Hepatocyte (in vitro differentiated cells): ENCODE data around the gene NOPCHAP1. TPM values are rescaled to one million over a fixed set of nuclear protein-coding genes. Genes with fewer than 3 reads are reported as not detected.

Source experiments
- DNase-seq: peaks from one replicate; pipeline ENCODE4 v3.0.0-alpha.2; 2016; ENCODE audit warnings: low spot score
- H2AFZ ChIP-seq: fragments of 200-600 bp; sonication (generic); 2 replicates; pipeline ENCODE4 v1.6.0; 2016; ENCODE audit warnings: antibody characterized with exemption, mild to moderate bottlenecking
- H3K27ac ChIP-seq: fragments of 200-600 bp; sonication (generic); 2 replicates; pipeline ENCODE4 v1.5.1; 2016; ENCODE audit warnings: mild to moderate bottlenecking
- H3K27me3 ChIP-seq: fragments of 200-600 bp; sonication (generic); 2 replicates; pipeline ENCODE4 v1.6.1; 2016
- H3K36me3 ChIP-seq: fragments of 200-600 bp; sonication (generic); replicated peaks from 2 replicates; pipeline ENCODE4 v1.5.1; 2016; ENCODE audit warnings: low read depth; ENCODE audit not compliant: insufficient read depth
- H3K4me1 ChIP-seq: fragments of 200-600 bp; sonication (generic); 2 replicates; pipeline ENCODE4 v1.5.1; 2016; ENCODE audit warnings: mild to moderate bottlenecking, moderate library complexity; ENCODE audit not compliant: insufficient read depth
- H3K4me2 ChIP-seq: fragments of 200-600 bp; sonication (generic); 2 replicates; pipeline ENCODE4 v1.6.0; 2016
- H3K4me3 ChIP-seq: fragments of 200-600 bp; sonication (generic); 2 replicates; pipeline ENCODE4 v1.5.1; 2016; ENCODE audit warnings: mild to moderate bottlenecking
- H3K79me2 ChIP-seq: fragments of 200-600 bp; sonication (generic); 2 replicates; pipeline ENCODE4 v1.6.0; 2017; ENCODE audit warnings: mild to moderate bottlenecking
- H3K9me2 ChIP-seq: fragments of 200-600 bp; sonication (generic); replicated peaks from 2 replicates; pipeline ENCODE4 v1.6.0; 2017; ENCODE audit warnings: mild to moderate bottlenecking; ENCODE audit not compliant: insufficient read depth
- H3K9me3 ChIP-seq: fragments of 200-600 bp; sonication (generic); 2 replicates; pipeline ENCODE4 v1.5.1; 2016; ENCODE audit warnings: low read depth, mild to moderate bottlenecking
- H4K20me1 ChIP-seq: fragments of 200-600 bp; sonication (generic); 2 replicates; pipeline ENCODE4 v1.6.0; 2016; ENCODE audit warnings: mild to moderate bottlenecking; ENCODE audit not compliant: insufficient read depth, poor library complexity, severe bottlenecking
- EZH2 ChIP-seq: fragments of 200-600 bp; sonication (generic); IDR thresholded peaks from 2 replicates; pipeline ENCODE4 v1.6.1; 2016; ENCODE audit warnings: antibody characterized with exemption, mild to moderate bottlenecking, borderline replicate concordance
- EZH2phosphoT487 ChIP-seq: fragments of 200-600 bp; sonication (generic); IDR thresholded peaks from one replicate; pipeline ENCODE4 v1.6.1; 2018; ENCODE audit warnings: antibody characterized with exemption, mild to moderate bottlenecking, low read depth, moderate library complexity; ENCODE audit not compliant: unreplicated experiment, severe bottlenecking
- WGBS: methylation state at CpG from one replicate; pipeline ENCODE4 v1.1.6; 2016; ENCODE audit warnings: low lambda C conversion rate; ENCODE audit errors: missing lambda C conversion rate; 5-methylcytosine and 5-hydroxymethylcytosine counted together
- polyA plus RNA-seq: library from polyadenylated mRNA; unstranded; fragments of >200 nt; fragmentation: Nextera tagmentation; extraction: Ambion mirVana; gene quantifications from 2 replicates; pipeline ENCODE4 v1.2.1, GENCODE V29; 2016
- total RNA-seq: library from RNA; depleted of rRNA; stranded (reverse); fragments of >200 nt; gene quantifications from 2 replicates; pipeline ENCODE4 v1.2.3, GENCODE V29; 2014
- TF ChIP-seq, protein P1 (sequence below): fragments of 200-600 bp; sonication (generic); IDR thresholded peaks from 2 replicates; pipeline ENCODE4 v1.5.1; 2016; ENCODE audit warnings: antibody characterized with exemption, mild to moderate bottlenecking; ENCODE audit not compliant: poor library complexity

Gene NOPCHAP1
- total and polyA plus RNA-seq, 2 experiments from 2014 or later, result 2.4 to 16.2 TPM

DNA sequence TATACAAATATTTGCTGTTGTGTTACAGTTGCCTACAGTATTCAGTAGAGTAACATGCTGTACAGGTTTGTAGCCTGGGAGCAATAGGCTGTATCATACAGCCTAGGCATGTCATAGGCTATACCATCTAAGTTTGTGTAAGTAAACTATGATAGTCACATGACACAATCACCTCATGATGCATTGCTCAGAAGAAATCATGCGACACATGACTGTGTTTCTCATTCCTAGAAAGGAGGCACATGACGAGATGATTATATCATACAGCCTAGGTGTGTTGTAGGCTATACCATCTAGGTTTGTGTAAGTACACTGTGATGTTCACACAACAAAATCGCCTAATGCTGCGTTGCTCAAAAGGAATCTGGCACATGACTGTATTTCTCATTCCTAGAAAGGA is 31.9 kb downstream of the NOPCHAP1 start:
- H3K9me2 ChIP-seq, result no peaks in the 10 kb centered on the region
- H3K36me3 ChIP-seq, result no peaks in the 10 kb centered on the region
- no peak overlapping the region for H3K4me3 ChIP-seq
- no peak for DNase-seq
- no peak overlapping the region for H3K27ac ChIP-seq
- H3K27me3 ChIP-seq, result no peaks in the 10 kb centered on the region
- H3K79me2 ChIP-seq, result no peaks in the 10 kb centered on the region
- TF ChIP-seq, protein P1, sequence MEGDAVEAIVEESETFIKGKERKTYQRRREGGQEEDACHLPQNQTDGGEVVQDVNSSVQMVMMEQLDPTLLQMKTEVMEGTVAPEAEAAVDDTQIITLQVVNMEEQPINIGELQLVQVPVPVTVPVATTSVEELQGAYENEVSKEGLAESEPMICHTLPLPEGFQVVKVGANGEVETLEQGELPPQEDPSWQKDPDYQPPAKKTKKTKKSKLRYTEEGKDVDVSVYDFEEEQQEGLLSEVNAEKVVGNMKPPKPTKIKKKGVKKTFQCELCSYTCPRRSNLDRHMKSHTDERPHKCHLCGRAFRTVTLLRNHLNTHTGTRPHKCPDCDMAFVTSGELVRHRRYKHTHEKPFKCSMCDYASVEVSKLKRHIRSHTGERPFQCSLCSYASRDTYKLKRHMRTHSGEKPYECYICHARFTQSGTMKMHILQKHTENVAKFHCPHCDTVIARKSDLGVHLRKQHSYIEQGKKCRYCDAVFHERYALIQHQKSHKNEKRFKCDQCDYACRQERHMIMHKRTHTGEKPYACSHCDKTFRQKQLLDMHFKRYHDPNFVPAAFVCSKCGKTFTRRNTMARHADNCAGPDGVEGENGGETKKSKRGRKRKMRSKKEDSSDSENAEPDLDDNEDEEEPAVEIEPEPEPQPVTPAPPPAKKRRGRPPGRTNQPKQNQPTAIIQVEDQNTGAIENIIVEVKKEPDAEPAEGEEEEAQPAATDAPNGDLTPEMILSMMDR, result no peak
- TF ChIP-seq EZH2 (no peak), EZH2phosphoT487 (no peak)
- no peaks in the 10 kb centered on the region for H3K4me1 ChIP-seq
- H4K20me1 ChIP-seq, result no peaks in the 10 kb centered on the region
- no peak overlapping the region for H2AFZ ChIP-seq
- WGBS, result 91% methylated on average over 4 of the region's 4 CpGs
- H3K9me3 ChIP-seq, result no peaks in the 10 kb centered on the region
- H3K4me2 ChIP-seq, result no peak overlapping the region

DNA sequence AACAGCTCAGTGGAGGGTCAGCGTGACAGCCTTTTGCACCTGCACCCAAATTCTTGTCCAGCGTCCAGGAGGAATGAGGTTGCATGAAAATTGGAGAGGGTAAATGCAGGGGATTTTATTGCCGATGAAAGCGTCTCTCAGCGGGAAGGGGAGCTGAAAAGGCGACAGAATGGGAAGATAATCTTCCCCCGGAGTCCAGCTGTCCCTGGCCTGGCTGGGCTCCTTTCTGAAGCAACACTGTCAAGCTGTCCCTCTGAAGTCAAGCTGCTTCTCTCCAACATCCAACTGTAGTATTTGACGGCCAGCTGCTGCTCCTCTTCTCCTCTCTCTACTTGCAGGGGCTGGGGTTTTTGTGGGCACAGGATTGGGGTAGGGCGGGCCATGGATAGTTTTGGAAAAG is 32.7 kb downstream of the NOPCHAP1 start:
- TF ChIP-seq EZH2, result no peak
- TF ChIP-seq EZH2phosphoT487, result no peak
- 78% methylated on average over 9 of the region's 9 CpGs for WGBS
- H2AFZ ChIP-seq, result no peak overlapping the region

DNA sequence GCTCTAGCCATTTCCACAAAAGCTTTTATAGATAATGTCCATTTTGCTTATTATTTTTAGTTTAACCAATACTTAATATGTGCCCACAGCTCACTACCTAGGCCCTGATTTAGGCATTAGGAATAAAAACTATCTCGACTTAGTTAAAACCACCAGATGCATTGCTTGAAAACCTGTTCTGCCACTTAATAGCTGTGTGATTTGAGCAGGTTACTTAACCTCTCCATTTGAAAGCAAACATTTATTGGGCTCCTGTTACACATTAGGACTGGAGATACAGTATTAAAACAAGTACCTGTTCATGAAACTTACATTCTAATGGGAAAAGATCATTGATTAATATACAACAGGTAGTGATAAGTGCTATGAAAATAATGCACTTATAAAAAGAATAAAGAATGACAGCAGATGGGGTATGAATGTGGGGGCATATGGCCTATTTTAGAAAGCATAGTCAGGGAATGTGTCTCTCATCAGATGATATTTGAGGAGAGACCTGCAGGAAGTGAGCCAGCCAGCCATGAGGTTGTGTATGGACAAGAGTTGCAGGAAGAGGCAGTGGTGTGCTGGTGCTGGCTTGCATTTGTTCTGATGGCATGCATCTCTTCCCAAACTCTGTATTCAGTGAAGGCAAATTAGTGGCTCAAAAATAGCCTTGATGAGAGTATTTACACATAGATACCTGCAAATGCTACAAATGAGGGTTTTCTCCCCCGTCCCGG is 34.3 kb downstream of the NOPCHAP1 start:
- H3K4me1 ChIP-seq, result peaks cover 3% of the 10 kb centered on the region
- no peaks in the 10 kb centered on the region for H3K9me2 ChIP-seq
- no peaks in the 10 kb centered on the region for H4K20me1 ChIP-seq
- no peaks in the 10 kb centered on the region for H3K36me3 ChIP-seq
- no peak overlapping the region for H3K4me2 ChIP-seq
- no peaks in the 10 kb centered on the region for H3K27me3 ChIP-seq
- TF ChIP-seq EZH2phosphoT487 (no peak), EZH2 (no peak)
- TF ChIP-seq, protein P1, result no peak
- no peak overlapping the region for H3K4me3 ChIP-seq
- H3K9me3 ChIP-seq, result no peaks in the 10 kb centered on the region
- 71% methylated on average over 3 of the region's 3 CpGs for WGBS
- no peak for DNase-seq
- no peak overlapping the region for H2AFZ ChIP-seq
- H3K79me2 ChIP-seq, result no peaks in the 10 kb centered on the region
- H3K27ac ChIP-seq, result no peak overlapping the region

More for the DNA sequence above, 32.7 kb downstream of the NOPCHAP1 start:
- Histone ChIP-seq H3K36me3 (no peaks in the 10 kb centered on the region), H3K4me1 (no peaks in the 10 kb centered on the region), H3K9me3 (no peaks in the 10 kb centered on the region), H3K79me2 (no peaks in the 10 kb centered on the region), H3K9me2 (no peaks in the 10 kb centered on the region), H3K4me2 (no peak overlapping the region), H4K20me1 (no peaks in the 10 kb centered on the region), H3K27ac (no peak overlapping the region), H3K27me3 (no peaks in the 10 kb centered on the region), H3K4me3 (no peak overlapping the region)
- DNase-seq, result no peak

DNA sequence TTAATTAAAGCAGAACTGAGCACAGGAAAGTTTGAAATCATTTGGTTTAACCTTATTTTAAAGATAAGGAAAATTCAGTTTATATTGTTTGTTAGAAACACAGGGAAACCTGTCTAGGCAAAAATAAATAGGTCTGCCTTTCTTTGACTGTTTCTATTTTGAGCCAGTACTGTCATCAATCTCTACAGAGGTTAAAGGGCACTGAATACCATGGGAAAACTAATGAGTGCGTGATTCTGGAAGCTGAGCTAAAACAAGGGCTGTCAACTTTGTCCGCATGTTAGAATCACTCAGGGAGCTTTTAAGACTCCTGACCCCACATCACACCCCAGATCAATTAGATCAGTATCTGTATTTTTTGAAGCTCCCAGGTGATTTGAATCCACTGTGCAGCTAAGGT is 38.8 kb downstream of the NOPCHAP1 start:
- Histone ChIP-seq H3K4me3 (no peak overlapping the region), H3K4me2 (no peak overlapping the region), H3K27me3 (no peaks in the 10 kb centered on the region), H4K20me1 (no peaks in the 10 kb centered on the region), H2AFZ (no peak overlapping the region), H3K79me2 (no peaks in the 10 kb centered on the region), H3K9me3 (no peaks in the 10 kb centered on the region), H3K36me3 (no peaks in the 10 kb centered on the region), H3K4me1 (peaks cover 3% of the 10 kb centered on the region), H3K27ac (peak overlapping the region; percentile 17), H3K9me2 (no peaks in the 10 kb centered on the region)
- no peak for DNase-seq
- no peak for TF ChIP-seq EZH2
- TF ChIP-seq EZH2phosphoT487, result no peak
- TF ChIP-seq, protein P1, result no peak
- WGBS, result 73% methylated on average over 2 of the region's 2 CpGs
